Heart left ventricle (tissue), 13 donors: ENCODE data around the gene OOEP.

ENCODE experiments used
- POLR2A ChIP-seq, 2 donors: fragments of 450-650 bp; IDR thresholded peaks; one replicate each; pipeline ENCODE4 v1.6.1; 2017; ENCODE audit warnings: antibody characterized with exemption in 2 of 2, mild to moderate bottlenecking in 2 of 2, moderate library complexity in 2 of 2
- TF ChIP-seq, protein P1 (sequence below), 12 donors: fragments of 200-600 bp; sonication (generic) in 4 of 12; IDR thresholded peaks; one replicate each; pipeline versions ENCODE4 v1.5.0 to v1.8.0; 2018 to 2022; ENCODE audit warnings: antibody characterized with exemption in 12 of 12, mild to moderate bottlenecking in 5 of 12
- donor health status: ischemic (EF 13 %, LVEDD 7.1; RV severe dilation, severe dysfunction).
- donor health status: DM: no; HTN: yes; CAD: no.
- donor health status: DM: no; HTN: no; CAD: no.
- donor health status: ischemic (EF 25% LVEDD 6.9; RV normal size, moderate dysfunction).
- donor health status: ischemic (EF 25% LVEDD 5.7; RV mildly dilated, moderate dysfunction).
- donor health status: ischemic (EF 35%, LVEDD 5.7; RV mildly dilated, moderate dysfunction).
- donor health status: nonischemic (EF 11% LVEDD 7.7; RV severe dilation, severe dysfunction).
- donor health status: DM: yes; HTN: yes; CAD: no.
- donor health status: PGD.
- donor health status: ischemic (EF 29% LVEDD 5.4; RV normal size, mild dysfunction).
- donor health status: nonischemic (EF 23%, LVEDD 6.1; RV moderate dilation, normal function).

DNA sequence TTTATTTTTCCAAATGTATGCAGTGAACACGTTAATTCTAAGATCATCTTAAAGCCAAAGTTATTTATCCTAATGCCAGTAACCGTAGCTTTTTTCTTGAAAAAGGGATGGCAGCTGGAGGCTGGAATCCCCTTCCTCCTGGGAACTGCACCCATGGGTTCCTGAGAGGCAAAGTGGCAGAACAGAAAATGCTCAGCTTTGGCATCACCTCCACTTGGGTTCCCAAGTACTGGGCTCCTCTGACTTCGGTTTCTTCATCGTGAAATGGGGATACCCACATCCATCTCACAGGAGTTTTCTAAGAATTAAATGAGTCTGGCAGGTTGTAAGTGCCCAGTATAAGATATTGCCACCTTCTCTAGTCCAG is 18.7 kb upstream of the OOEP start:
- TF ChIP-seq POLR2A (IDR thresholded peaks at IDR 0.05) = no peak
- TF ChIP-seq, protein P1, sequence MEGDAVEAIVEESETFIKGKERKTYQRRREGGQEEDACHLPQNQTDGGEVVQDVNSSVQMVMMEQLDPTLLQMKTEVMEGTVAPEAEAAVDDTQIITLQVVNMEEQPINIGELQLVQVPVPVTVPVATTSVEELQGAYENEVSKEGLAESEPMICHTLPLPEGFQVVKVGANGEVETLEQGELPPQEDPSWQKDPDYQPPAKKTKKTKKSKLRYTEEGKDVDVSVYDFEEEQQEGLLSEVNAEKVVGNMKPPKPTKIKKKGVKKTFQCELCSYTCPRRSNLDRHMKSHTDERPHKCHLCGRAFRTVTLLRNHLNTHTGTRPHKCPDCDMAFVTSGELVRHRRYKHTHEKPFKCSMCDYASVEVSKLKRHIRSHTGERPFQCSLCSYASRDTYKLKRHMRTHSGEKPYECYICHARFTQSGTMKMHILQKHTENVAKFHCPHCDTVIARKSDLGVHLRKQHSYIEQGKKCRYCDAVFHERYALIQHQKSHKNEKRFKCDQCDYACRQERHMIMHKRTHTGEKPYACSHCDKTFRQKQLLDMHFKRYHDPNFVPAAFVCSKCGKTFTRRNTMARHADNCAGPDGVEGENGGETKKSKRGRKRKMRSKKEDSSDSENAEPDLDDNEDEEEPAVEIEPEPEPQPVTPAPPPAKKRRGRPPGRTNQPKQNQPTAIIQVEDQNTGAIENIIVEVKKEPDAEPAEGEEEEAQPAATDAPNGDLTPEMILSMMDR (IDR thresholded peaks at IDR 0.05) = no peak
